Activated T-cell treated with anti-CD3 and anti-CD28 coated beads, Interleukin-2, amount 50 U/mL, for 48 hours (primary cell): ENCODE data around the gene SKI.

ENCODE experiments used
- DNase-seq, 2 experiments: peaks; one replicate each; pipeline ENCODE4 v3.0.0-alpha.2; 2020

The SKI gene

DNA sequence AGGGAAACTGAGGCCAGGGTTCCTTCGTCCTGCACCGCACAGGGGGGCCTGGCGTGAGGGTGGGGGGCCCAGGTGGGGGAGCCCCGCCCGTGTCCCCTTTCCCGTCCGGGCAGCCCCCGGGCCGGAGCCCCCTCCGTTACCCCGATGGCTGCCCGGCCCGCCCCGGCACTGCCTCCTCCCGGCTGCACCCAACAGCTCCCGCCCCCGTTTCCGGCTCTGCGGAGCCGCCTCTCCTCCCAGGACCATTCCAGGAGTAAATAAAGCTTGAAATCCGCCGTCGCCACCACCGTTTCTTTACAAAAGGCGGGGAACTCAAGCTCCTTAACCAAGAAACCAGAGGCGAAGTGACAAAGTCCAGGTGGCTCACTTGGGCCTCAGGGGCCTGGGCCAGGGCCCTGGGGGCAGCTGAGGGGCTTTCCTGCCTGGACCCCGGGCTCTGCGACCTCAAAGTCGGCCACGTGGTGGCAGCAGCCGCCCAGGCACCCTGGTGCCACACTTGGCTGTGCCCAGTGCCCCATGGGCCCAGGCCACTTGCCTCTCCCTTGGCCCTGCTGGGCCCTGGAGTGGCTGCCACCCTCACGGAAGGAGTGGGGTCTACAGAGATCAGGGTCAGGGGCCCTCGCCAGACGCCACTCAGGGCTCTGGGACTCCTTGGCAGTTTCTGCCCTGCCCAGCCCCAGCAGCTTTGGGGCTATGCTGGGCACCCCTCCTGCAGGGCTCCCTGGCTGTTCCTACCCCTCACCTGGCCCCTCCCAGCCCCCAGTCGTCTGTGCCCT is 33.0 kb upstream of the SKI start:
- peak; percentile 93 to 94 for DNase-seq

- no peak for DNase-seq
Observed at GRCh38 chr1:2195785-2196184, 32.3 kb upstream of the SKI start.

DNA sequence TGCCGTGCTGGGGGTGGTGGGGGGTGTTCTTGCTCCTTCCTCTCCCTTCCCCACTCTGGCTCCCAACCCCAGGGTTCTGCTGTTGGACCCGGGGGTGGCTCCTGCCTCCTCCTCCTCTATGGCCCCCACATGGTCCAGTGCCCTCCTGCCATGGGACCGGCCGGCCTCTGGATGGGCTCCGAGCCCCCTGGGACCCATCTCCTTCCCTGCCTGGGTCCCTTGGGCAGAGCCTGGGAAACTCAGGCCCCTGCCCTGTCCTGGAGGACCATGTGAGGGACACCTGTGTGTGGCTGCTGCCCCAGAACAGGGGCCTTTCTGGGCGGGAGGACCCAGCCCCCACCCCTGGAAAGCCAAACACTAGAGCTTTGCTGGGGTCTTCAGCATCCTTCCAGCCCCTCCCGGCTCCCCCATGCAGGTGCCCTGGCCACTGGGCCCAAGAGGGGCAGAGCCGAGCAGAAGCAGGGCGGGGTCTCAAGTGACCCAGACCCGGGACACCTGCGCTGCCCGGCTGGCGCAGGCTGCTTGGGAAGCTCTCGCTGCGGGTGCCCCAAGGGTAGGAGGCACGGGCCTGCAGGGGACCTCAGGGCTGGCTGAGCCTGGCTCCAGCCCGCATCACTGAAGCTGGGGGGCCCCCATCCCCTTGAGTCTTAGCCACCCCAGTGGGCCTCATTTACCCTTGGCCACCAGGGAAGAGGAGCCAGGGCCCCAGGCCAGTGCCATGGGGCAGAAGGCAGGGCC is 31.0 kb upstream of the SKI start:
- DNase-seq, result no peak

DNA sequence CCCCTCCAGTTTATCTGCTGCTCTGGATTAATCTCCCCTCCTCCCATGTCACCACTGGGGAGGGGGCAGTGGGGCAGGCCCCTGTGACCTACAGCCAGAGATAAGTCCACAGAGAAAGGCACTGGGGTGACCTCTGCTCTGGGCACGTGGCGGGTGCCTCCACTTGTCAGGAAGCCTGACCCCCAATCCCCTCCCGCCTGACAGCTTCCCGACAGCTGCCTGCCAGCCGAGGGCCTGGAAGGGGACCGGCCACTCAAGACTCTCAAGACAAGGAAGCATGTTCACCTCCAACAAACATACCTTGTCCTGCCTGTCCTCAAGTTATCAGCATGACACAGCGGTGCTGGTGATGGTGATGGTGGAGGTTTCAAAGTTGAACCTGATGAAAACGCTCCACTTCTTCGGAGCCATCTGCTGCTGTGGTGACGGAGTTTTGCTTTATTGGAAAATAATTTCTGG is 30.4 kb upstream of the SKI start:
- DNase-seq, result no peak

DNA sequence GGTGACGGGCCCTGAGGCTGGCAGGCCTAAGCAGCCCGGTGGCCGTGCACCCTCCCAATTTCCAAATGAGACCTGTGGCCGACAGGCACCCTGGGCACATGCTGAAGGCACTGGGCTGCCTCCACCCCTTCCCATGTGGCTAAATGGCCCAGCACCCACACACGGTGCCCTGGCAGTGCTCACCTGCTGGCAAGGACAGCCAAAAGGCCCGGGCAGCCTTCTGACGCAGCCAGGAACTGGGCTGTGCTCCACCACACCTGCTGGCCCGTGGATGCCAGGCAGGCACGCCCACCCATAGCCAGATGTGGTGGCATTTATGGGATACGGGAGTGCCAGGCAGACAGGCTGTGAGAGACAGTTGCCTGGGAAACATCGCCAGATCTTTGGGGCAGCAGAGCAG is 29.5 kb upstream of the SKI start:
- peak; percentile 35 to 38 for DNase-seq

- DNase-seq, result peak; percentile 86 to 88
Observed at GRCh38 chr1:2199042-2199810, 28.9 kb upstream of the SKI start.

- DNase-seq, result no peak
Observed at GRCh38 chr1:2200308-2200943, 27.7 kb upstream of the SKI start.

- no peak for DNase-seq
Observed at GRCh38 chr1:2201062-2201461, 27.1 kb upstream of the SKI start.

GRCh38 chr1:2202008-2202575 is 26.0 kb upstream of the SKI start:
- no peak for DNase-seq

DNA sequence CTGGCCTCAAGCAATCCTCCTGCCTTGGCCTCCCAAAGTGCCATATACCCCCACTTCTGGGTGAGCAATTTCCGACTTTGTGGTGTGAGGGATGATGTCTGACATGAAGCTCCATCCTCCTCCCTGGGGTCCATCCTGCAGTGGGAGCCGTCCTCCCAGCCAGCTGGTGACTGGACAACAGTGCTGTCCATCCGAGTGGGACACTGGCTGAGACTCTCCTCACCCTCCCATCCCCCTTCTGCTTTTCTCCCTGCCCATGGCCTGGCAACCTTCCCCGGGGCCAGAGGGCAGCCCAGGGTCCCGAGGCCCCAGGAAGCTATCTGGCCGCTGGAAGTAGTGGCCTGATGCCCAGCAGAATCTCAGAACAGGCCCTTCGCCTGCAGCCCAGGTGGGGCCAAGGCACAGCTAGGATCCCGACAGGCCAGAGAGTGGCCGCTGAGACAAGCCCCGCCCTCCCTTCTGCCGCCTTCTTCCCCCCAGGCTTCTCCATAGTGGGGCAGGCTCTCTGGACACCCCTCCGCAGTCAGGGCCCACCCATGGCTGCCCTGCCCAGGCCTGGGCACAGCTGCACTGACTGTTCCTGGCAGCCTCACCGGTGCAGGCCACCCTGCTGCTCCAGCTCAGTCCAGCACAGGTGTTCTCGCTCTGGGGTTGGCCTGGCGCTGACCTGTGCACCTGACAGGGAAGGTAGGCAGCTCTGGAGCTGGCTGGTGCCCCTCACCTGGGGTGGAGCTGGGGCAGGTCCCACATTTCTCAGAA is 25.1 kb upstream of the SKI start:
- no peak for DNase-seq

- DNase-seq, result no peak
Observed at GRCh38 chr1:2203671-2204414, 24.3 kb upstream of the SKI start.

DNA sequence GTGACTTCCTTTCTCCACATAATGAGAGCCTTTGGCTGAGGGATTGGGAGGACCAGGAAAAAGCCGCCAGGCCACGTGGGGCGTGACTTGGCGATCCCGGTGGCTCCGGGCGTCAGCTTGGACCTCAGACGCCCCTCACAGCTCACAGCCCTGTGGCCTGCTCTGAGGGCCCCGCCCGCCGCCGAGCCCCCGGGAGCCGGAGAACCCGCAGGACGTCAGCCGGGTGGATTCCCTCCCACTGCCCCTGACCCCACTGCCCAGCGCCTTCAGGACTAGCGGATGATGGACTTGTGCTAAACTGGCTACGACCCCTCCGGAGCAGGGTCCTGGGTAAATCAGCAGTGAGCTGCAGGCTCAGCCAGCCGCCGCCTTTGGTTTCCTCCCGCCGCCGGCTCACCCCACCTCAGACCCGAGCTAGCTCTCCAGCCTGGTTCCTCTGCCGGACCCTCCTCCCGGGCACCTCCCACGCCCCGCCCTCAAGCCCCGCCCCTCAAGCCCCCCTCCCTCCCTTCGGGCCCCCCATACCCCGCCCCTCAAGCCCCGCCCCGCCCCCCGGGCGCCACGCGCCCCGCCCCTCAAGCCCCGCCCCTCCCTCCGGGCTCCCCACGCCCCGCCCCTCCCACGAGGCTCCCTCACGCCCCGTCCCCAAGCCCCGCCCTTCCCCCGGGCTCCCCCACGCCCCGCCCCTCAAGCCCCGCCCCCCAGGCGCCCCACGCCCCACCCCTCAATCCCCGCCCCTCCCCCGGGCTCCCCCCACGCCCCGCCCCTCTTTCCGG is 23.5 kb upstream of the SKI start:
- DNase-seq, result no peak

- peak; percentile 92 to 93 for DNase-seq
Observed at GRCh38 chr1:2205191-2205952, 22.7 kb upstream of the SKI start.

GRCh38 chr1:2206813-2207487 is 21.2 kb upstream of the SKI start:
- DNase-seq, result no peak

GRCh38 chr1:2208309-2209239 is 19.5 kb upstream of the SKI start:
- DNase-seq, result no peak

DNA sequence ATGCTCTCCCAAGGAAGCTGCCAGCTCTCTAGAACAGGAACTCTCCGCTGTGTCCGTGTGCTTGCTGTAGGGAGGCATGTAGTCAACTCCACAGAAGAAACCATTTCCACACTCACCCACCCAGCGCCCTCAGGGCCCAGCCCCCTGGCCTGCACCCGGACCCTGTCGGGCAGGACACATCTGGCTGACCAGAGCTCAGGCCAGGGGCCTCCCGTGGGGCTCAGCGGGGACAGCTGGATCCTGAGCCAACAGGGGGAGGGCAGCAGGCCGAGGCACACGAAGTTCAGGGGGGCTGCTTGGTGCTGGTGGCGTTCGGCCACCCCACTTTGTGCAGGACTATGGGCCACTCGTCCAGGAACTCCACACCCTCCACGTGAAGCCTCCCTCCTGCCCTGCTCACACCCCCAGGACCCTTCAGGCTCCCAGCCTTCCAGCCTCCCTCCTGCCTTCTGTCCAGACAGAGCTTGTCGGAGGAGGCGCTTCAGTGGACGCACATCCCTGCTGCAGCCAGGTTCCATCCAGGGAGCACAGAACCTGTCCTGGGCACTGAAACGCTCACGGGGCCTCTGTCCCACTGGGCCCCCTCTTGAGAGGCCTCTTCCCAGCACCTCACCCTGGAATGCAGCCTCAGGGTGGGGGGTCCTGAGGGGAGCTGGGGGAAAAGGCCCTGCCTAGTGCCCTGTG is 18.6 kb upstream of the SKI start:
- DNase-seq, result no peak

- DNase-seq, result no peak
Observed at GRCh38 chr1:2210084-2210653, 17.9 kb upstream of the SKI start.
